Activated T-cell treated with anti-CD3 and anti-CD28 coated beads, Interleukin-2, amount 50 U/mL, for 4 hours (primary cell): ENCODE results near the gene ADAMTS7. TPM values are rescaled to one million over a fixed set of nuclear protein-coding genes. Genes with fewer than 3 reads are reported as not detected.
"Not testable (repeated sequence)": the region's sequence is repeated elsewhere in the genome, so short reads cannot be mapped to it uniquely, and the experiment has no call there.

Experiments used
- ATAC-seq, 2 donors: fragments of 200-7000 bp; cut with Tn5 transposase; one replicate each; pipeline ENCODE4 v1.10.0; 2021
- DNase-seq: peaks from one replicate; pipeline ENCODE4 v3.0.0-alpha.2; 2020
- H3K27me3 Mint-ChIP-seq: one replicate; pipeline ENCODE4 v1.8.0; 2021; ENCODE audit warnings: low read depth, mixed read lengths
- H3K36me3 Mint-ChIP-seq: one replicate; pipeline ENCODE4 v1.8.0; 2022; ENCODE audit warnings: mixed read lengths; ENCODE audit not compliant: insufficient read depth
- H3K4me1 Mint-ChIP-seq: one replicate; pipeline ENCODE4 v1.8.0; 2021; ENCODE audit warnings: low read depth, mixed read lengths
- H3K4me3 Mint-ChIP-seq: one replicate; pipeline ENCODE4 v1.8.0; 2021; ENCODE audit warnings: mild to moderate bottlenecking, moderate library complexity, mixed read lengths
- H3K9me3 Mint-ChIP-seq: one replicate; pipeline ENCODE4 v1.8.0; 2021; ENCODE audit warnings: mixed read lengths
- total RNA-seq, 3 donors: library from RNA; stranded (reverse); gene quantifications; one replicate each; pipeline ENCODE4 v1.2.1, GENCODE V29; 2021

ADAMTS7 gene
- total RNA-seq, 3 donors from 2014 or later = 0.10 to 0.24 (median 0.13) TPM

- no peak overlapping the region for H3K4me3 Mint-ChIP-seq
- no peaks in the 10 kb centered on the region for H3K27me3 Mint-ChIP-seq
- no peaks in the 10 kb centered on the region for H3K4me1 Mint-ChIP-seq
- H3K9me3 Mint-ChIP-seq = no peaks in the 10 kb centered on the region
- ATAC-seq (no peak), DNase-seq (no peak)
- no peaks in the 10 kb centered on the region for H3K36me3 Mint-ChIP-seq
Observed at GRCh38 chr15:78768531-78769408, 42.5 kb downstream of the ADAMTS7 start.

GRCh38 chr15:78768096-78768495, 43.2 kb downstream of the ADAMTS7 start:
- Mint-ChIP-seq H3K36me3 (no peaks in the 10 kb centered on the region), H3K4me3 (no peak overlapping the region), H3K4me1 (peaks cover 3% of the 10 kb centered on the region), H3K27me3 (no peaks in the 10 kb centered on the region), H3K9me3 (no peaks in the 10 kb centered on the region)
- DNase-seq = no peak
- no peak for ATAC-seq

GRCh38 chr15:78767331-78767951, 43.8 kb downstream of the ADAMTS7 start:
- Mint-ChIP-seq H3K9me3 (no peaks in the 10 kb centered on the region), H3K4me3 (no peak overlapping the region), H3K27me3 (no peaks in the 10 kb centered on the region), H3K4me1 (peaks cover 3% of the 10 kb centered on the region), H3K36me3 (no peaks in the 10 kb centered on the region)
- DNase-seq (no peak), ATAC-seq (no peak)

- not testable (repeated sequence) for H3K4me3 Mint-ChIP-seq, H3K9me3 Mint-ChIP-seq, ATAC-seq, H3K36me3 Mint-ChIP-seq, H3K27me3 Mint-ChIP-seq, DNase-seq
- H3K4me1 Mint-ChIP-seq = peaks cover 10% of the 10 kb centered on the region
Observed at GRCh38 chr15:78766641-78767071, 44.6 kb downstream of the ADAMTS7 start.

GRCh38 chr15:78766041-78766440, 45.2 kb downstream of the ADAMTS7 start:
- Mint-ChIP-seq H3K4me1 (peaks cover 16% of the 10 kb centered on the region), H3K9me3 (no peaks in the 10 kb centered on the region), H3K36me3 (no peaks in the 10 kb centered on the region), H3K27me3 (no peaks in the 10 kb centered on the region), H3K4me3 (no peak overlapping the region)
- DNase-seq (no peak), ATAC-seq (no peak)

- peaks cover 22% of the 10 kb centered on the region for H3K4me1 Mint-ChIP-seq
- H3K9me3 Mint-ChIP-seq, H3K4me3 Mint-ChIP-seq, ATAC-seq, H3K27me3 Mint-ChIP-seq, H3K36me3 Mint-ChIP-seq, DNase-seq: not testable (repeated sequence)
Observed at GRCh38 chr15:78765154-78765860, 46.0 kb downstream of the ADAMTS7 start.

- DNase-seq = not testable (repeated sequence)
Observed at GRCh38 chr15:78764340-78765153, 46.7 kb downstream of the ADAMTS7 start.

GRCh38 chr15:78763796-78764241, 47.4 kb downstream of the ADAMTS7 start:
- ATAC-seq (no peak), DNase-seq (no peak)
- H3K9me3 Mint-ChIP-seq = no peaks in the 10 kb centered on the region
- H3K4me1 Mint-ChIP-seq = peaks cover 24% of the 10 kb centered on the region
- no peak overlapping the region for H3K4me3 Mint-ChIP-seq
- no peaks in the 10 kb centered on the region for H3K36me3 Mint-ChIP-seq
- H3K27me3 Mint-ChIP-seq = no peaks in the 10 kb centered on the region

More at GRCh38 chr15:78764340-78765153, 46.7 kb downstream of the ADAMTS7 start:
- not testable (repeated sequence) for H3K36me3 Mint-ChIP-seq, H3K27me3 Mint-ChIP-seq, H3K4me3 Mint-ChIP-seq, ATAC-seq, H3K9me3 Mint-ChIP-seq
- peaks cover 22% of the 10 kb centered on the region for H3K4me1 Mint-ChIP-seq

- Mint-ChIP-seq H3K9me3 (no peaks in the 10 kb centered on the region), H3K27me3 (no peaks in the 10 kb centered on the region), H3K4me3 (no peak overlapping the region), H3K4me1 (peaks cover 24% of the 10 kb centered on the region), H3K36me3 (no peaks in the 10 kb centered on the region)
- no peak for ATAC-seq
- no peak for DNase-seq
Observed at GRCh38 chr15:78762985-78763795, 48.1 kb downstream of the ADAMTS7 start.

GRCh38 chr15:78762386-78762961, 48.8 kb downstream of the ADAMTS7 start:
- H3K36me3 Mint-ChIP-seq, H3K4me3 Mint-ChIP-seq, ATAC-seq, DNase-seq, H3K9me3 Mint-ChIP-seq, H3K27me3 Mint-ChIP-seq: not testable (repeated sequence)
- peaks cover 24% of the 10 kb centered on the region for H3K4me1 Mint-ChIP-seq

- Mint-ChIP-seq H3K9me3 (no peaks in the 10 kb centered on the region), H3K4me3 (no peak overlapping the region), H3K27me3 (no peaks in the 10 kb centered on the region), H3K4me1 (peaks cover 29% of the 10 kb centered on the region), H3K36me3 (no peaks in the 10 kb centered on the region)
- peak; percentile 5 to 7 for ATAC-seq
- DNase-seq = no peak
Observed at GRCh38 chr15:78761891-78762385, 49.3 kb downstream of the ADAMTS7 start.

- peak overlapping the region; percentile 13 for H3K4me3 Mint-ChIP-seq
- peaks cover 32% of the 10 kb centered on the region for H3K4me1 Mint-ChIP-seq
- H3K9me3 Mint-ChIP-seq, H3K27me3 Mint-ChIP-seq, H3K36me3 Mint-ChIP-seq: not testable (repeated sequence)
- ATAC-seq (peak; percentile 71 to 87), DNase-seq (peak; percentile 58)
Observed at GRCh38 chr15:78761475-78761874, 49.8 kb downstream of the ADAMTS7 start.

GRCh38 chr15:78761020-78761419, 50.2 kb downstream of the ADAMTS7 start:
- H3K36me3 Mint-ChIP-seq = no peaks in the 10 kb centered on the region
- ATAC-seq (no peak), DNase-seq (no peak)
- peak overlapping the region; percentile 13 for H3K4me3 Mint-ChIP-seq
- no peaks in the 10 kb centered on the region for H3K27me3 Mint-ChIP-seq
- peaks cover 32% of the 10 kb centered on the region for H3K4me1 Mint-ChIP-seq
- H3K9me3 Mint-ChIP-seq = no peaks in the 10 kb centered on the region
